NCI-H446 (cell line): ENCODE measurements around the gene FAHD1.
"Not testable (repeated sequence)": the region's sequence is repeated elsewhere in the genome, so short reads cannot be mapped to it uniquely, and the experiment has no call there.

ENCODE experiments used
- DNase-seq, 2 experiments: peaks; one replicate each; lab custom pipeline; 2025; lab: John Stamatoyannopoulos, UW

The FAHD1 gene

DNA sequence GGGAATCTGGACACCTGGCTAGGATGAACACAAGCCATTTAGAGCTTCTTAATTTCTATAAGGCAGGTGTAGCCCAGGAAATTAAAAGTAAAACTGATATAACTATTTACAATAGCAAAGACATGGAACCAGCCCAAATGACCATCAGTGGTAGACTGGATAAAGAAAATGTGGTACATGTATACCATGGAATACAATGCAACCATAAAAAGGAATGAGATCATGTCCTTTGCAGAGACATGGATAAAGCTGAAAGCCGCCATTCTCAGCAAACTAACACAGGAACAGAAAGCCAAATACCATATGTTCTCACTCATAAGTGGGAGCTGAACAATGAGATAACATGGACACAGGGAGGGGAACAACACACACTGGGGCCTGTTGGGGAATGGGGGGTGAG is 19.4 kb downstream of the FAHD1 start:
- DNase-seq: no peak

DNA sequence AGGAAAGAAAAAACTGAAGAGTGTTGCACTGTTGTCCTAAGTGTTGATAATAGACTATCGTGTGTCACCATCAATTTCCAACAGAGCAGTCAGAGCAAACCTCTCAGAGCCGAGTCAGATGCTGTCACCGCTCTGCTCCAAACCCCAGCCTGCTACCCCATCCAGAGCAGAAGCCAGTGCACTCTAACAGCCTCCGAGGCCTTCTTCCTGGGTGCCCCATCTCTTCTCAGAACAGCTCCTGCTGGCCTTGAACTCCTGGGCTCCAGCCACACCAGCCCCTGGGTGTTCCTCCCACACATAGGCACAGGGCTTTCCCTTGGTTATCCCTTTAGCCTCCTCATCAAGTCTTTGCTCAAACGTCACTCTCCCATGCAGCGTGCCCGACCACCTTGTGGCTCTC is 24.0 kb downstream of the FAHD1 start:
- DNase-seq: no peak

DNA sequence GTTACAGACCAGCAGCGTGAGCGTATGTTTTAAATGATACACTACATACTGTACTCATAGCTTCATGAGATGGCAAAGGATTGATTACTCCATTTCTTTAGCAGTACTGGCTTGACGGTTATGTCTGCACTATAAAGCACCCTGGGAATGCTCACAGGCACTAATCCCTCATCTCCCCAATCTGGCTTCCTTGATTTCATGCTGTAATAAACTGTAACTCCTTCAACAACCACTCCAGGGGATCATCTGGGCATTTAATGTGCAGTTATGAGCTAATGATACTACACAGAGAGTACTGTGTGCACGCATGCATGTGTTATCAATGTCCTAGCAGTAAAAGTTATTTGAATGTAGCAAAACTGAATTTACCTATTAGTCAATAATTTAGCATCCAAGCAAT is 24.8 kb downstream of the FAHD1 start:
- no peak for DNase-seq

DNA sequence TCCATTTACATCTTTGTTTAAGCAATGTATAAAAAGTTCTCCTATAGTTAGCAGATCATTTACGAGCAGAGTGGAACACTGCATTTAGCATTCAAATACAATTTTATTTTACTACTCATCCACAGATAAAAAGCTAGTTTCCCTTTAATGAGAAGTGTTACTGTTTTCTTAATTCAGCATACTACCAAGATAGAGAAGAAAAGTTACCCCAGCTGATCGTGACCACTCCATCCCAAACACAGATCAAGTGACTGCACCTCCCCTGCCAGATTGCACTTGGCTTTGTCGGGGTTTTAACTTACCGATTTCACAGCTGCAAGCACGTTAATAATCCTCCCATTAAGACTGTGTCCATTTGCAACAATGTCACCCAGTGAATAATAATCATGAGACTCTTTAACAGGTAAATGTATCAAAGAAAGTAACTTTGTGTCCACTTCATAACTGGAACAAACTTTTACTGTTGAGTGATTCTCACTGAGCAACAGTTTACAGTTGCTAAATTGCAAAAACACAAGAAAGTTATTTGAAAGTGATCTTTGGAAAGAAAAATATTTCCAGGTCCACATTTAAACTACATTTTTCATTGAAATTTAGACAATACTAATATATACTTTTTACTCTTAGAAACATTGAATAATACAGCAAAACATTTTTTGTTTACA is 30.6 kb downstream of the FAHD1 start:
- no peak for DNase-seq

DNA sequence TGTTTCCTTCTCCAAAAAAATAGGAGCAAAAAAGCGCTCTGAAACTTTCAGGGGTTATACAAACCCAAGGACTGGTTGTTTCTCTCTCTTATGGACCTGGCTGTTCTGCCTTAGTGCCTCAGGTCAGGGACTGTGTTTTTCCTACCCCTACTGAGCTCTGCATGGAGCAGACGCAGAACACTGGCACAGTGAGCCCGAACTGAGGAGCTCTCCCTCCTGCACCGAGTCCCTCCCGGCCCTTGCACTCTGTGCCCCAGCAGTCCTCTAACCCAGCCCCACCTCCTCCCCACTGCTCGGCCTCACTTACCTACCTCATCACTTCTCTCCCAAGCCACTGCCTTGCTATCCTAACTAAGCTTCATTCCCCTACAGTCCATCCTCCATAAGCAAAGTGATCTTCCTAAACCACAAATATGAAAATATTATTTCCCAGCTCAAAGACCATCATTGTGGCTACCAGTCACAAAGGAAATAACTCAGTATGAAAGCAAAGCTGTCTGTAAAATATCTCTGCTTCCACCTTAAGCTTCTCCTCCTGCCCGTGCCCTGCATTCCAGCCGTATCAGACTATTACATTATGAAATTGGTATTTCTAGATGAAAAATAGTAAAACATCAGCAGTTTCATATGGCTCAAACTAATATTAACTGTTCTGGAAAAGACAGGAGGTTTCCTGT is 31.3 kb downstream of the FAHD1 start:
- DNase-seq: no peak

GRCh38 chr16:1859650-1860049 is 32.6 kb downstream of the FAHD1 start:
- no peak for DNase-seq

DNA sequence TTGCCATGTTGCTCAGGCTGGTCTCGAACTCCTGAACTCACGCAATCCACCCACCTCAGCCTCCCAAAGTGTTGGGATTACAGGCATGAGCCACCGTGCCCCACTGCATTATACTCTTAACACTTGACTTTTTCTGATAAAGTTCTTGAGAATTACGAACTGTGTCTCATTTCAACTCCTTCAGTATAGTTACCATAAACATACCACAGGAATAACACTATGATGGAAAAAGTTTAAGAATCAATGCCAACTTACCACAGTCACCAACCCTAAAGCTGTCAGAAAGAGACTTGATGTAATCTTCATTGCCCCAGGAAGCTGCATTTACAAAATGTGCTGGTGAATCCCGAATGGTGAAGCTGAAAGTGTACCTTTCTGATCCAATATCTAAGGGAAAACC is 34.7 kb downstream of the FAHD1 start:
- DNase-seq: no peak

DNA sequence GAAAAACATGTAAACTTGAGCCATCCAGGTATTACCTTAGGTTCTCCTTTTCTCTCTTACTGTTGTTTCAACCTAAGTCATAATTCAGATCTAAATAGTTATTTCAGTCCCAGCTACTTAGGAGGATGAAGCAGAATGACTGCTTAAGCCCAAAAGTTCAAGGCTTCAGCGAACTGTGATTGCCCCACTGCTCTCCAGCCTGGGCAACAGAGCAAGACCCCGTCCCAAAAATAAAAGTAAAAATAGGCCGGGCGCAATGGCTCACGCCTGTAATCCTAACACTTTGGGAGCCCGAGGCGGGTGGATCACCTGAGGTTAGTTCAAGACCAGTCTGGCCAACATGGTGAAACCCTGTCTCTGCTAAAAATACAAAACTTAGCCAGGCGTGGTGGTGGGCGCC is 35.4 kb downstream of the FAHD1 start:
- DNase-seq: no peak

DNA sequence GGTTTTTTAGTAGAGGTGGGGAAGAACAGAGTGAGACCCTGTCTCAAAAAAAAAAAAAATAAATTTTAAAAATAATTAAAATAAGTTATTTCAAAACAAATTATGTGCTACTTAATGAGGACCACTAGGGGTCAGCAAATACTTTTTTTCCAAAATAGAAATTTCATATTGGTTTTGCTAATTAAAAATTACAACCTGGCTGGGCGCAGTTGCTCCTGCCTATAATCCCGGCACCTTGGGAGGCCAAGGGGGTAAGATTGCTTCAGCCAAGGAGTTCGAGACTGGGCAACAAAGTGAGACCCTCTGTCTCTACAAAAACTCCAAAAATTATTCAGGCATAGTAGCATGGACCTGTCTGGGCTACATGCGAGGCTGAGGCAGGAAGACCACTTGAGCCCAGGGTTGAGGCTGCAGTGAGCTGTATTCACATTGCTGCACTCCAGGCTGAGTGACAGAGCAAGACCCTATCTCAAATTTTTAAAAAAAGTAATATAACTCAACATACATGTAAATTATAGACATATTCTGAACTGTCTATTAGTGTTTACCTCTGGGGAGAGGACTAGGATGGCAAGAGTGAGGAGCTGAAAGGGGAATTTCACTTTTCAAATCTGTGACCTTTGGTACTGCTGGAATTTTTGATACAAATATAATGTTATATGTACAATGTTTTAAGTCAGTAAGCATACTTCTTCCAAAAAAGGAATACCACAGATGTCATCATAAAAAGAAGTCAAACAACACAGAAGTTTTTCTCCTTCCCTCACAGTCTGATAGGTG is 36.9 kb downstream of the FAHD1 start:
- peak in 1 of 2 experiments; percentile 42 for DNase-seq

GRCh38 chr16:1865902-1866690 is 39.1 kb downstream of the FAHD1 start:
- DNase-seq: no peak

GRCh38 chr16:1870365-1871082 is 43.5 kb downstream of the FAHD1 start:
- no peak for DNase-seq

DNA sequence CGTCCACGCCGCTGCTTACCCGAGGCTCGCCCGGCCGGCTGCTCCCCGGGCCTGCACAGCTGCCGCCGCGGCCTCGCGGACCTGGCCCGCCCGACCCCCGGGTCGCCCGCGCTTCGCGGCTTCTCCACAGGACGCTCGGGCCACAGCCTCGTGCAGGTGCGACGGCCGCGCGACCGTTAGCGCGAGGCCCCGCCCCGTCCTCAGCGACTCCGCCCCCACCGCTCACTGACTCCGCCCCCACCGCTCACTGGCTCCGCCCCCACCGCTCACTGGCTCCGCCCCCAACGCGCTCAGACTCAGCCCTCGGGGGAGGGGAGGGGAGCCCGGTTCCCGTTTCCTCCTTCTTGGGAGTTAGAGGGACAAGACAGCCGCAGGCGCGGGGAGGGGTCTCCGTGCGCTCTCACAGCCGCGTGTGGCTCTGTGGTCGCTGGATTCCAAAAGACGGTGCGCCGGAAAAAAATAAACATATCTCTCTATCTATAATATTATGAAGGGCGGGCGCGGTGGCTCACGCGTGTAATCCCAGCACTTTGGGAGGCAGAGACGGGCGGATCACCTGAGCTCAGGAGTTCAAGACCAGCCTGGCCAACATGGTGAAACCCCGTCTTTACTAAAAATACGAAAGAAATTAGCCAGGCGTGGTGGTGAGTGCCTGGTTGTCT is 45.1 kb downstream of the FAHD1 start, which contains the start of gene MEIOB:
Gene MEIOB (minus strand): TSS at position 191 of the 662 bp plus-strand sequence. CDS start 3,989 bp downstream, outside the sequence.
- no peak for DNase-seq

GRCh38 chr16:1874854-1875253 is 47.8 kb downstream of the FAHD1 start:
- DNase-seq: no peak

- not testable (repeated sequence) for DNase-seq
Measured at GRCh38 chr16:1876066-1876465, 49.1 kb downstream of the FAHD1 start.

- no peak for DNase-seq
Measured at GRCh38 chr16:1876468-1876867, 49.5 kb downstream of the FAHD1 start.

DNA sequence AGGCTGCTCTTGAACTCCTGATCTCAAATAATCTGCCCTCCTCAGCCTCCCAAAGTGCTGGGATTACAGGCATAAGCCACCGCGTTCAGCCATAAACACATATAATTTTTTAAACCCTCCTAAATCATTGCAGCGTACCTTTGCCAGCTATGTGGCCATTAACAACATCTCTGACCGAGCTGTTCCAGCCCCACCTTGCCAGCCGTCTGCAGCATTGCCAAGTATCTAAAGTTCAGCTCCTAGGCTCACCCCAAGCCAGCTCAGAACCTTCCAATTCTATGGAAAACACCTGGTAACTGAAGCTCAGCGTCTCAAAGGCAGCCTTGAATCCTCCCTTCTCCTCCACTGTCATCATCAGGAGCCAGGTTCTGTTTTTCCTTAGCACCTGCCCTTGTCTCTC is 50.1 kb downstream of the FAHD1 start:
- no peak for DNase-seq

GRCh38 chr16:1877804-1878203 is 50.8 kb downstream of the FAHD1 start:
- DNase-seq: no peak

DNA sequence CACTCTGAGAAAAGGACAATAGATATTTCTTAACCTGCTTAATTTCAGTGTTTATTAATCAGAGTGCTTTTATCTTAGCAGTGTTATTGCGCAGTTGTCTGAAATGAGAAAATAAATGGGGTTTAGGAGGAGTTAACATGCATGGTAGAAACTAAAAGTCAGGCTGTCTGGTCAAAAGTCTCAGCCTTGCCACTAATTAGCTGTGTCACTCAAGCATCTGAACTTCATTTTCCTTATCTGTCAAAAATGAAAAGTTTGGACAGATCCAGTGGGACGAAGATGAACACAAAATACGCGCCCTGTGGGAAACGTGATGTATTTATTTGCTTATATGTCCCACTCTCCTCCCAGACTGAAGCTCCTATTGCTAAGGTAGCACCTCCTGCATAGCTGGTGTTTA is 51.2 kb downstream of the FAHD1 start:
- DNase-seq: no peak
